K562 (cell line): ENCODE data around the gene CD68. TPM values are rescaled to one million over a fixed set of nuclear protein-coding genes. Genes with fewer than 3 reads are reported as not detected.

ENCODE experiments used
- FIP1L1 ChIP-seq: fragments of 200-400 bp; formaldehyde crosslinking; IDR thresholded peaks from 2 replicates; pipeline ENCODE4 v1.6.1; 2018; ENCODE audit warnings: mild to moderate bottlenecking, low read depth, low read length; ENCODE audit not compliant: poor library complexity, severe bottlenecking
- FOS ChIP-seq: IDR thresholded peaks from 3 replicates; pipeline ENCODE4 v1.6.1; 2011; ENCODE audit not compliant: insufficient read length; ENCODE audit errors: extremely low read depth
- FOXM1 ChIP-seq, 2 experiments: fragments of 450-650 bp in 1 of 2; sonication (generic) in 1 of 2; formaldehyde crosslinking in 1 of 2; IDR thresholded peaks; 2 replicates each; pipeline versions ENCODE4 v1.6.1 to v1.9.0; 2017 to 2022; ENCODE audit warnings: low read depth in 2 of 2, mild to moderate bottlenecking in 2 of 2, missing genetic modification reagents in 1 of 2, moderate library complexity in 1 of 2
- IFI16 ChIP-seq: fragments of 250-450 bp; sonication (Bioruptor Pico); IDR thresholded peaks from 2 replicates; pipeline ENCODE4 v2.1.2; 2022; ENCODE audit warnings: mild to moderate bottlenecking, inconsistent platforms
- KDM2B ChIP-seq: fragments of 250-450 bp; sonication (Bioruptor Pico); IDR thresholded peaks from 2 replicates; pipeline ENCODE4 v1.8.0; 2021; ENCODE audit warnings: mild to moderate bottlenecking, moderate library complexity
- KDM5B ChIP-seq: fragments of 200-600 bp; sonication (generic); IDR thresholded peaks from 2 replicates; pipeline ENCODE4 v1.6.1; 2012; ENCODE audit warnings: low read depth, mild to moderate bottlenecking, moderate library complexity, low read length, control low read depth, inconsistent platforms; ENCODE audit not compliant: insufficient replicate concordance
- LEF1 ChIP-seq: fragments of 450-650 bp; IDR thresholded peaks from 2 replicates; pipeline ENCODE4 v1.6.1; 2016; ENCODE audit warnings: mild to moderate bottlenecking
- MCM7 ChIP-seq, 2 experiments: fragments of 450-650 bp; IDR thresholded peaks; 2 replicates each; pipeline ENCODE4 v1.6.1; 2016 to 2018
- MIER1 ChIP-seq: fragments of 450-650 bp; IDR thresholded peaks from 2 replicates; pipeline ENCODE4 v1.6.1; 2016; ENCODE audit warnings: antibody characterized with exemption, mild to moderate bottlenecking, low read depth
- NBN ChIP-seq: fragments of 450-650 bp; IDR thresholded peaks from 2 replicates; pipeline ENCODE4 v1.6.1; 2016; ENCODE audit warnings: low read depth, mild to moderate bottlenecking
- NCOA1 ChIP-seq: fragments of 450-650 bp; IDR thresholded peaks from 2 replicates; pipeline ENCODE4 v1.6.1; 2016; ENCODE audit warnings: low read depth
- RBM22 ChIP-seq: fragments of 200-400 bp; formaldehyde crosslinking; IDR thresholded peaks from 2 replicates; pipeline ENCODE4 v1.6.1; 2018; ENCODE audit warnings: low read length, low read depth; ENCODE audit not compliant: poor library complexity, severe bottlenecking
- RBM34 ChIP-seq: fragments of 200-400 bp; formaldehyde crosslinking; IDR thresholded peaks from 2 replicates; pipeline ENCODE4 v1.6.1; 2018; ENCODE audit warnings: low read length, borderline replicate concordance; ENCODE audit not compliant: insufficient read depth
- SMARCC2 ChIP-seq: fragments of 450-650 bp; IDR thresholded peaks from 2 replicates; pipeline ENCODE4 v1.6.1; 2017; ENCODE audit warnings: antibody characterized with exemption, moderate library complexity, mild to moderate bottlenecking, low read depth
- TCF3 ChIP-seq: sonication (generic); formaldehyde crosslinking; IDR thresholded peaks from 2 replicates; pipeline ENCODE4 v1.4.0; 2020; ENCODE audit warnings: mild to moderate bottlenecking, missing genetic modification reagents
- TFAM ChIP-seq: fragments of 250-450 bp; sonication (Bioruptor Pico); conservative IDR thresholded peaks from 2 replicates; pipeline ENCODE4 v1.5.0; 2021; ENCODE audit warnings: mild to moderate bottlenecking, moderate library complexity
- ZNF41 ChIP-seq: fragments of 250-450 bp; sonication (Bioruptor Pico); conservative IDR thresholded peaks from 2 replicates; pipeline ENCODE4 v1.4.0; 2020; ENCODE audit warnings: mild to moderate bottlenecking
- polyA plus RNA-seq, 8 experiments: library from polyadenylated mRNA; depleted of rRNA in 4 of 8; stranded (reverse) in 5 of 8; unstranded in 3 of 8; fragments of >200 nt; fragmentation: Nextera tagmentation in 2 of 8; fragmentation: Illumina TruSeq in 1 of 8; extraction: Ambion mirVana in 2 of 8; extraction: Trizol in 1 of 8; gene quantifications; 2 replicates each; pipeline versions ENCODE4 v1.2.1 to v1.2.3, GENCODE V29; 2011 to 2014; ENCODE audit warnings: inconsistent platforms in 1 of 8, missing spikeins in 1 of 8
- total RNA-seq, 7 experiments: library from RNA; depleted of rRNA in 6 of 7; stranded (reverse); fragments of >200 nt in 6 of 7; fragmentation: Illumina TruSeq in 2 of 7; extraction: Trizol in 2 of 7; gene quantifications; 2 replicates each; pipeline versions ENCODE4 v1.2.1 to v1.2.3, GENCODE V29; 2011 to 2021; ENCODE audit warnings: low replicate concordance in 1 of 7
- TF ChIP-seq, protein P1 (sequence below): sonication (generic); formaldehyde crosslinking; IDR thresholded peaks from 2 replicates; pipeline ENCODE4 v1.8.0; 2023; ENCODE audit warnings: missing genetic modification reagents, mild to moderate bottlenecking, borderline replicate concordance
- TF ChIP-seq, protein P2 (sequence below): sonication (generic); formaldehyde crosslinking; IDR thresholded peaks from 2 replicates; pipeline ENCODE4 v1.8.1; 2023; ENCODE audit warnings: mild to moderate bottlenecking, missing genetic modification reagents
- TF ChIP-seq, protein P3 (sequence below): fragments of 250-450 bp; sonication (Bioruptor Pico); IDR thresholded peaks from 2 replicates; pipeline ENCODE4 v1.4.0; 2020; ENCODE audit warnings: mild to moderate bottlenecking, moderate library complexity

Gene CD68
- total and polyA plus RNA-seq, 9 of the 15 experiments (the other 6 are each of a cell fraction or from before 2014, with no cell fraction given), result 28.2 to 89.8 (median 37.7) TPM

DNA sequence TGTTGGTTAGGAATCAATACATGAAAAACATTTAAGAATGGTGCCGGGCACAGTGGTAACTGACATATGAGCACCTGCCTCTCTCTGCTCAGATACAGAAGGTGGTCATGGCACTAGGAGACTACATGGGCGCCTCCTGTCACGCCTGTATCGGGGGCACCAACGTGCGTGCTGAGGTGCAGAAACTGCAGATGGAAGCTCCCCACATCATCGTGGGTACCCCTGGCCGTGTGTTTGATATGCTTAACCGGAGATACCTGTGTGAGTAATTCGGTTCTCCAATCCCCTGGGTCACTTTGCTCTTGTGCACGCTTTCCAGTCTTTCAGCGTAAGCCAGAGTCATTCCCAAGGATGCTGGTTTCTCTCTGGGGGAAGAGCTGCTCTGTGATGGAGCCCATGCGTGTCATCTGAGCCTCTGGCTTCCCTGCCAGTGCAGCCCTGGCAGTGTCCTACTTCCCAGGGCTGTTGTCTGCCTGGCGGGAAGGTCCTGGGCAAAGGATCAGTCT, 3.0 kb upstream of the CD68 start (continued):
- TF ChIP-seq, protein P1, sequence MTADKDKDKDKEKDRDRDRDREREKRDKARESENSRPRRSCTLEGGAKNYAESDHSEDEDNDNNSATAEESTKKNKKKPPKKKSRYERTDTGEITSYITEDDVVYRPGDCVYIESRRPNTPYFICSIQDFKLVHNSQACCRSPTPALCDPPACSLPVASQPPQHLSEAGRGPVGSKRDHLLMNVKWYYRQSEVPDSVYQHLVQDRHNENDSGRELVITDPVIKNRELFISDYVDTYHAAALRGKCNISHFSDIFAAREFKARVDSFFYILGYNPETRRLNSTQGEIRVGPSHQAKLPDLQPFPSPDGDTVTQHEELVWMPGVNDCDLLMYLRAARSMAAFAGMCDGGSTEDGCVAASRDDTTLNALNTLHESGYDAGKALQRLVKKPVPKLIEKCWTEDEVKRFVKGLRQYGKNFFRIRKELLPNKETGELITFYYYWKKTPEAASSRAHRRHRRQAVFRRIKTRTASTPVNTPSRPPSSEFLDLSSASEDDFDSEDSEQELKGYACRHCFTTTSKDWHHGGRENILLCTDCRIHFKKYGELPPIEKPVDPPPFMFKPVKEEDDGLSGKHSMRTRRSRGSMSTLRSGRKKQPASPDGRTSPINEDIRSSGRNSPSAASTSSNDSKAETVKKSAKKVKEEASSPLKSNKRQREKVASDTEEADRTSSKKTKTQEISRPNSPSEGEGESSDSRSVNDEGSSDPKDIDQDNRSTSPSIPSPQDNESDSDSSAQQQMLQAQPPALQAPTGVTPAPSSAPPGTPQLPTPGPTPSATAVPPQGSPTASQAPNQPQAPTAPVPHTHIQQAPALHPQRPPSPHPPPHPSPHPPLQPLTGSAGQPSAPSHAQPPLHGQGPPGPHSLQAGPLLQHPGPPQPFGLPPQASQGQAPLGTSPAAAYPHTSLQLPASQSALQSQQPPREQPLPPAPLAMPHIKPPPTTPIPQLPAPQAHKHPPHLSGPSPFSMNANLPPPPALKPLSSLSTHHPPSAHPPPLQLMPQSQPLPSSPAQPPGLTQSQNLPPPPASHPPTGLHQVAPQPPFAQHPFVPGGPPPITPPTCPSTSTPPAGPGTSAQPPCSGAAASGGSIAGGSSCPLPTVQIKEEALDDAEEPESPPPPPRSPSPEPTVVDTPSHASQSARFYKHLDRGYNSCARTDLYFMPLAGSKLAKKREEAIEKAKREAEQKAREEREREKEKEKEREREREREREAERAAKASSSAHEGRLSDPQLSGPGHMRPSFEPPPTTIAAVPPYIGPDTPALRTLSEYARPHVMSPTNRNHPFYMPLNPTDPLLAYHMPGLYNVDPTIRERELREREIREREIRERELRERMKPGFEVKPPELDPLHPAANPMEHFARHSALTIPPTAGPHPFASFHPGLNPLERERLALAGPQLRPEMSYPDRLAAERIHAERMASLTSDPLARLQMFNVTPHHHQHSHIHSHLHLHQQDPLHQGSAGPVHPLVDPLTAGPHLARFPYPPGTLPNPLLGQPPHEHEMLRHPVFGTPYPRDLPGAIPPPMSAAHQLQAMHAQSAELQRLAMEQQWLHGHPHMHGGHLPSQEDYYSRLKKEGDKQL (CRISPR knock-in tag), result no peak
- TF ChIP-seq RBM34 (no peak), KDM5B (peak; percentile 28), TFAM (CRISPR knock-in tag) (no peak), RBM22 (no peak), LEF1 (no peak), NBN (no peak), TCF3 (CRISPR knock-in tag) (no peak), IFI16 (CRISPR knock-in tag) (no peak), FOXM1 (IDR thresholded peaks at IDR 0.05; ENCODE audit: low read depth) (no peak), FOXM1 (CRISPR knock-in tag; IDR thresholded peaks at IDR 0.05; ENCODE audit: low read depth) (no peak), MCM7 (IDR thresholded peaks at IDR 0.05) (no peak), ZNF41 (CRISPR knock-in tag) (no peak), SMARCC2 (no peak), FOS (no peak), KDM2B (CRISPR knock-in tag) (no peak), MIER1 (no peak), FIP1L1 (no peak), NCOA1 (no peak)
- TF ChIP-seq, protein P2, sequence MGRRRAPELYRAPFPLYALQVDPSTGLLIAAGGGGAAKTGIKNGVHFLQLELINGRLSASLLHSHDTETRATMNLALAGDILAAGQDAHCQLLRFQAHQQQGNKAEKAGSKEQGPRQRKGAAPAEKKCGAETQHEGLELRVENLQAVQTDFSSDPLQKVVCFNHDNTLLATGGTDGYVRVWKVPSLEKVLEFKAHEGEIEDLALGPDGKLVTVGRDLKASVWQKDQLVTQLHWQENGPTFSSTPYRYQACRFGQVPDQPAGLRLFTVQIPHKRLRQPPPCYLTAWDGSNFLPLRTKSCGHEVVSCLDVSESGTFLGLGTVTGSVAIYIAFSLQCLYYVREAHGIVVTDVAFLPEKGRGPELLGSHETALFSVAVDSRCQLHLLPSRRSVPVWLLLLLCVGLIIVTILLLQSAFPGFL (CRISPR knock-in tag), result no peak
- TF ChIP-seq, protein P3, sequence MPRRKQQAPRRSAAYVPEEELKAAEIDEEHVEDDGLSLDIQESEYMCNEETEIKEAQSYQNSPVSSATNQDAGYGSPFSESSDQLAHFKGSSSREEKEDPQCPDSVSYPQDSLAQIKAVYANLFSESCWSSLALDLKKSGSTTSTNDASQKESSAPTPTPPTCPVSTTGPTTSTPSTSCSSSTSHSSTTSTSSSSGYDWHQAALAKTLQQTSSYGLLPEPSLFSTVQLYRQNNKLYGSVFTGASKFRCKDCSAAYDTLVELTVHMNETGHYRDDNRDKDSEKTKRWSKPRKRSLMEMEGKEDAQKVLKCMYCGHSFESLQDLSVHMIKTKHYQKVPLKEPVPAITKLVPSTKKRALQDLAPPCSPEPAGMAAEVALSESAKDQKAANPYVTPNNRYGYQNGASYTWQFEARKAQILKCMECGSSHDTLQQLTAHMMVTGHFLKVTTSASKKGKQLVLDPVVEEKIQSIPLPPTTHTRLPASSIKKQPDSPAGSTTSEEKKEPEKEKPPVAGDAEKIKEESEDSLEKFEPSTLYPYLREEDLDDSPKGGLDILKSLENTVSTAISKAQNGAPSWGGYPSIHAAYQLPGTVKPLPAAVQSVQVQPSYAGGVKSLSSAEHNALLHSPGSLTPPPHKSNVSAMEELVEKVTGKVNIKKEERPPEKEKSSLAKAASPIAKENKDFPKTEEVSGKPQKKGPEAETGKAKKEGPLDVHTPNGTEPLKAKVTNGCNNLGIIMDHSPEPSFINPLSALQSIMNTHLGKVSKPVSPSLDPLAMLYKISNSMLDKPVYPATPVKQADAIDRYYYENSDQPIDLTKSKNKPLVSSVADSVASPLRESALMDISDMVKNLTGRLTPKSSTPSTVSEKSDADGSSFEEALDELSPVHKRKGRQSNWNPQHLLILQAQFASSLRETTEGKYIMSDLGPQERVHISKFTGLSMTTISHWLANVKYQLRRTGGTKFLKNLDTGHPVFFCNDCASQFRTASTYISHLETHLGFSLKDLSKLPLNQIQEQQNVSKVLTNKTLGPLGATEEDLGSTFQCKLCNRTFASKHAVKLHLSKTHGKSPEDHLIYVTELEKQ (CRISPR knock-in tag), result no peak
